GM12875 (cell line): ENCODE results near the gene STXBP4.

ENCODE experiments used
- H3K4me3 ChIP-seq: one replicate; pipeline ENCODE4 v1.5.1; 2011; ENCODE audit warnings: low read depth, low read length, control low read depth
- TF ChIP-seq, protein P1 (sequence below): IDR thresholded peaks from 2 replicates; pipeline ENCODE4 v1.5.1; 2011; ENCODE audit warnings: low read depth, mild to moderate bottlenecking, control low read depth, inconsistent platforms, low read length, moderate library complexity, borderline replicate concordance; ENCODE audit not compliant: insufficient read depth

Gene STXBP4

DNA sequence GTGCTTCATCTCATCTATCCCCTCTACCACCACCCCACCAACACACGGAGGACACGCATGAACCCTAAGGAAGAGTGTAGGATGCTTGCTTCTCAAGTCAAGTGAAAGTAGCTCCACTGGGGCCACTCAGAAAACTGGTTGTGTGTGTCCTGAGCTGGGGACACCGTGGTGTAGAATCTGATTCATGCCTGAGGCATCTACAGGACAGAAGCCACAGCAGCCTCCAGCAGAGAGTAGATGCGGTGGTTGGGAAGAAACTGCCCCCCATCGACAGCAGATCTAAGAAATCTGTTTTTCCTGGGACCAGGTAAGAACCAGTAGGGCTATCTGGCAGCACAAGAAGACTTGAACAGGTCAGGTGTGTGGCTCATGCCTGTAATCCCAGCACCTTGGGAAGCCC lies 244.3 kb downstream of the STXBP4 start:
- TF ChIP-seq, protein P1, sequence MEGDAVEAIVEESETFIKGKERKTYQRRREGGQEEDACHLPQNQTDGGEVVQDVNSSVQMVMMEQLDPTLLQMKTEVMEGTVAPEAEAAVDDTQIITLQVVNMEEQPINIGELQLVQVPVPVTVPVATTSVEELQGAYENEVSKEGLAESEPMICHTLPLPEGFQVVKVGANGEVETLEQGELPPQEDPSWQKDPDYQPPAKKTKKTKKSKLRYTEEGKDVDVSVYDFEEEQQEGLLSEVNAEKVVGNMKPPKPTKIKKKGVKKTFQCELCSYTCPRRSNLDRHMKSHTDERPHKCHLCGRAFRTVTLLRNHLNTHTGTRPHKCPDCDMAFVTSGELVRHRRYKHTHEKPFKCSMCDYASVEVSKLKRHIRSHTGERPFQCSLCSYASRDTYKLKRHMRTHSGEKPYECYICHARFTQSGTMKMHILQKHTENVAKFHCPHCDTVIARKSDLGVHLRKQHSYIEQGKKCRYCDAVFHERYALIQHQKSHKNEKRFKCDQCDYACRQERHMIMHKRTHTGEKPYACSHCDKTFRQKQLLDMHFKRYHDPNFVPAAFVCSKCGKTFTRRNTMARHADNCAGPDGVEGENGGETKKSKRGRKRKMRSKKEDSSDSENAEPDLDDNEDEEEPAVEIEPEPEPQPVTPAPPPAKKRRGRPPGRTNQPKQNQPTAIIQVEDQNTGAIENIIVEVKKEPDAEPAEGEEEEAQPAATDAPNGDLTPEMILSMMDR, result no peak
- H3K4me3 ChIP-seq, result no peak overlapping the region

DNA sequence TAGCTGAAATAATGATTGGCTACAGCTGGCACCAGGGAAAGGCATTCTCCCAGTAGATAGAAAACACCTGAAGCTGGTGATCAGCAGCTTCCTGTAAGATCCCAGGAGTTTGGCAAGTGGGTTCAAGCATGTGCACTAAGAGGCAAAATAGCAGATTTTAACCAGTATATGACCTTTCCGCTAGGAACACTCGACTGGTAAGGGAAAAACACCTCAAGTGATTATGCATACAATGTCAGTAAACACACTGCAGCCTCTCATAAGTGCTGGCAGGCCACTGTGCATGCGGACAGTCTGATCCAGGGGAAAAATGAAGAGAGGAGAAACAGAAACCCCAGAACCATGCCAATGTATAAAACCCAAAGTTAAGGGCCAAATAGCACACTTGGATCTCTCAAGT lies 247.1 kb downstream of the STXBP4 start:
- no peak overlapping the region for H3K4me3 ChIP-seq
- TF ChIP-seq, protein P1, result no peak

DNA sequence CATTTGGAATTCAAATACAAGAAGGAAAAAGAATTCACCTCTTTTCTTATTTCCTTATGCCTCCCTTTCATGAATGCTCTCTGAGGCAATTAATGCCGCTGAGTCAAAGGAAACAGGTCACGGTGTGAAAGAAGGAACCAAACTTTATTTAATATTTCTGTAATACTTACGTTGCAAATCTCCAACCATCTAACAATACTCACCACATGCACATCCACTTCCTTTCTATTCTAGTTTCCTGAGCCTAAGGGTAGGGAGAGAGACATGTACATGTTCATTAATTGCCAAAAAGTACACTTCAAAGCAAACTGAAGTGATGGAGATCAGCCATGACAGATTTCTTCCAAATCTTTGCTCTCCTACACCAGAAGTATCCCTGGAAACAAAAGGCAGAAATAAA lies 248.3 kb downstream of the STXBP4 start:
- TF ChIP-seq, protein P1, result no peak
- no peak overlapping the region for H3K4me3 ChIP-seq

DNA sequence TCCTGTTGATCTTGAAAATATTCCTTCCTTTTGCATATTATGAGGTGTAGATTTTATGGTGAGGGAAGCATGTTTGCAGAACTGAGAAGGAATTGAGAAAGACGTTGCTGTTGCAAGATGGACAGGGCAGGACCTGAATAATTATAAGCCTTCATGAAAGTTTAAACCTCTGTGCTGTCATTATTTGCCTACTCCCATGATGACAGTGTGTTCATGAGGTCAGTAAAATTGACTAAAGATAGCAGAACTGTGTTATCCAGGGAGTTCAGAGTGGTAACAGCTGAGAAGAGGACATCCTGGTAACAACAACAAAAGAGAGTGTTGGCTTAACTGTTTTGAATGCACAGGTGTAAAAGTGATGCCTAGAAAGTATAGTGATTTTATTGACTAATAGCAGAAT lies 250.9 kb downstream of the STXBP4 start:
- TF ChIP-seq, protein P1, result no peak

DNA sequence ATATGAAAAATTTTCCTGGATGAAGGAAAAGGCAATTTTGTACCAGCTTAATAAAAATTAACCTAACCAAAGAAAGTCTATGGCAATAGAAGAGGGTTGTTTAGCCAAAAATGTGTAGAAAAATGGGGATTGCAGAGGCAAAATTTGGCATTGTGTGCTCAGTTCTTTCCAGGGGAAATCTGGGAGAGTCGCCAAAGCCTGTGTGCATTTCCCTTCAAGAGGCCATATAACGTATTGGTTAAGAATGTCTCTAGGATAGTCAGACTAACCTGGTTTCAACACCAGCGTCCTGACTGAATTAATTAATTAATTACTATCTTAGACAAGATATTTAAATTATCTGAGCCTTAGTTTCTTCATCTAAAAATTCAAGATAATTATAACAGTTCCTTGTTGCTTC lies 251.4 kb downstream of the STXBP4 start:
- TF ChIP-seq, protein P1, result no peak
- H3K4me3 ChIP-seq, result no peak overlapping the region

More for the DNA sequence above, 250.9 kb downstream of the STXBP4 start:
- no peak overlapping the region for H3K4me3 ChIP-seq
